HL-60 (cell line): ENCODE results near the gene B3GNT9.

ENCODE experiments used
- DNase-seq, 2 experiments: peaks; one replicate each; pipeline ENCODE4 v3.0.0-alpha.2; 2010 to 2020; ENCODE audit warnings: low read depth in 1 of 2, low spot score in 1 of 2
- H3K27ac ChIP-seq: fragments of 250-450 bp; sonication (Bioruptor Pico); replicated peaks from 2 replicates; pipeline ENCODE4 v1.5.1; 2020; ENCODE audit warnings: mild to moderate bottlenecking, moderate library complexity
- H3K27me3 ChIP-seq: fragments of 250-450 bp; sonication (Bioruptor Pico); 2 replicates; pipeline ENCODE4 v1.5.1; 2021; ENCODE audit warnings: mild to moderate bottlenecking, moderate library complexity; ENCODE audit not compliant: insufficient read depth, poor library complexity, severe bottlenecking
- H3K4me3 ChIP-seq: replicated peaks from 2 replicates; pipeline ENCODE4 v1.5.1; 2011; ENCODE audit warnings: mild to moderate bottlenecking, control low read depth, low read length; ENCODE audit not compliant: insufficient read depth
- CTCF ChIP-seq: IDR thresholded peaks from one replicate; pipeline ENCODE4 v1.5.1; 2011; ENCODE audit warnings: low read length, control low read depth, inconsistent platforms; ENCODE audit not compliant: insufficient read depth
- GABPA ChIP-seq: IDR thresholded peaks from 2 replicates; pipeline ENCODE4 v1.6.1; 2012; ENCODE audit warnings: low read depth
- POLR2AphosphoS5 ChIP-seq: IDR thresholded peaks from 2 replicates; pipeline ENCODE4 v1.6.1; 2012; ENCODE audit warnings: low read depth
- SPI1 ChIP-seq: IDR thresholded peaks from 2 replicates; pipeline ENCODE4 v1.6.1; 2012; ENCODE audit warnings: low read depth, mild to moderate bottlenecking, borderline replicate concordance
- TF ChIP-seq, protein P1 (sequence below): IDR thresholded peaks from 2 replicates; pipeline ENCODE4 v1.6.1; 2012; ENCODE audit warnings: low read depth; ENCODE audit not compliant: insufficient replicate concordance

B3GNT9 gene

GRCh38 chr16:67154578-67155294 is 3.9 kb upstream of the B3GNT9 start:
- Histone ChIP-seq H3K4me3 (no peak overlapping the region), H3K27me3 (peaks cover 16% of the 10 kb centered on the region), H3K27ac (no peak overlapping the region)
- TF ChIP-seq POLR2AphosphoS5 (no peak), CTCF (no peak), SPI1 (no peak), GABPA (no peak)
- TF ChIP-seq, protein P1, sequence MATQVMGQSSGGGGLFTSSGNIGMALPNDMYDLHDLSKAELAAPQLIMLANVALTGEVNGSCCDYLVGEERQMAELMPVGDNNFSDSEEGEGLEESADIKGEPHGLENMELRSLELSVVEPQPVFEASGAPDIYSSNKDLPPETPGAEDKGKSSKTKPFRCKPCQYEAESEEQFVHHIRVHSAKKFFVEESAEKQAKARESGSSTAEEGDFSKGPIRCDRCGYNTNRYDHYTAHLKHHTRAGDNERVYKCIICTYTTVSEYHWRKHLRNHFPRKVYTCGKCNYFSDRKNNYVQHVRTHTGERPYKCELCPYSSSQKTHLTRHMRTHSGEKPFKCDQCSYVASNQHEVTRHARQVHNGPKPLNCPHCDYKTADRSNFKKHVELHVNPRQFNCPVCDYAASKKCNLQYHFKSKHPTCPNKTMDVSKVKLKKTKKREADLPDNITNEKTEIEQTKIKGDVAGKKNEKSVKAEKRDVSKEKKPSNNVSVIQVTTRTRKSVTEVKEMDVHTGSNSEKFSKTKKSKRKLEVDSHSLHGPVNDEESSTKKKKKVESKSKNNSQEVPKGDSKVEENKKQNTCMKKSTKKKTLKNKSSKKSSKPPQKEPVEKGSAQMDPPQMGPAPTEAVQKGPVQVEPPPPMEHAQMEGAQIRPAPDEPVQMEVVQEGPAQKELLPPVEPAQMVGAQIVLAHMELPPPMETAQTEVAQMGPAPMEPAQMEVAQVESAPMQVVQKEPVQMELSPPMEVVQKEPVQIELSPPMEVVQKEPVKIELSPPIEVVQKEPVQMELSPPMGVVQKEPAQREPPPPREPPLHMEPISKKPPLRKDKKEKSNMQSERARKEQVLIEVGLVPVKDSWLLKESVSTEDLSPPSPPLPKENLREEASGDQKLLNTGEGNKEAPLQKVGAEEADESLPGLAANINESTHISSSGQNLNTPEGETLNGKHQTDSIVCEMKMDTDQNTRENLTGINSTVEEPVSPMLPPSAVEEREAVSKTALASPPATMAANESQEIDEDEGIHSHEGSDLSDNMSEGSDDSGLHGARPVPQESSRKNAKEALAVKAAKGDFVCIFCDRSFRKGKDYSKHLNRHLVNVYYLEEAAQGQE: no peak
- no peak for DNase-seq

- no peak overlapping the region for H3K27ac ChIP-seq
- peaks cover 16% of the 10 kb centered on the region for H3K27me3 ChIP-seq
- H3K4me3 ChIP-seq: no peak overlapping the region
- TF ChIP-seq, protein P1: no peak
- TF ChIP-seq GABPA: no peak
- no peak for TF ChIP-seq SPI1
- TF ChIP-seq CTCF: no peak
- no peak for TF ChIP-seq POLR2AphosphoS5
- DNase-seq: no peak
These were observed 766 bp upstream of the B3GNT9 start for GRCh38 chr16:67151431-67152097.

GRCh38 chr16:67150047-67150832 is 558 bp downstream of the B3GNT9 start:
- peaks cover 14% of the 10 kb centered on the region for H3K27me3 ChIP-seq

More at GRCh38 chr16:67150047-67150832, 558 bp downstream of the B3GNT9 start:
- TF ChIP-seq CTCF (no peak), SPI1 (no peak), GABPA (no peak), POLR2AphosphoS5 (no peak)
- TF ChIP-seq, protein P1: no peak
- Histone ChIP-seq H3K4me3 (peak overlapping the region; percentile 29), H3K27ac (no peak overlapping the region)
- DNase-seq: no peak
